Neutrophil (primary cell): ENCODE measurements around the gene RIN1.

Experiments used
- H3K27ac ChIP-seq: fragments of 200-600 bp; sonication (generic); 2 replicates; pipeline ENCODE4 v1.5.1; 2016; ENCODE audit warnings: mild to moderate bottlenecking, moderate library complexity
- H3K27me3 ChIP-seq: fragments of 200-600 bp; sonication (generic); 2 replicates; pipeline ENCODE4 v1.6.0; 2016; ENCODE audit warnings: mild to moderate bottlenecking
- H3K36me3 ChIP-seq: fragments of 200-600 bp; sonication (generic); 2 replicates; pipeline ENCODE4 v1.5.1; 2017
- H3K4me1 ChIP-seq, 2 experiments: fragments of 200-600 bp in 1 of 2; sonication (generic) in 1 of 2; 1 replicate in 1 of 2; 2 replicates in 1 of 2; pipeline versions ENCODE4 v1.5.1 to v1.6.1; 2013 to 2016; ENCODE audit warnings: low read depth in 1 of 2, low read length in 1 of 2, mild to moderate bottlenecking in 1 of 2, moderate library complexity in 1 of 2; ENCODE audit not compliant: control insufficient read depth in 1 of 2, insufficient read depth in 1 of 2
- H3K4me3 ChIP-seq, 2 experiments: fragments of 200-600 bp in 1 of 2; sonication (generic) in 1 of 2; 1 replicate in 1 of 2; 2 replicates in 1 of 2; pipeline ENCODE4 v1.5.1; 2013 to 2016; ENCODE audit warnings: low read depth in 1 of 2, low read length in 1 of 2, mild to moderate bottlenecking in 1 of 2, moderate library complexity in 1 of 2
- H3K9me3 ChIP-seq: fragments of 200-600 bp; sonication (generic); 2 replicates; pipeline ENCODE4 v1.5.1; 2016
- TF ChIP-seq, protein P1 (sequence below): fragments of 200-600 bp; sonication (generic); IDR thresholded peaks from 2 replicates; pipeline ENCODE4 v1.5.1; 2016; ENCODE audit warnings: antibody characterized with exemption

The RIN1 gene

DNA sequence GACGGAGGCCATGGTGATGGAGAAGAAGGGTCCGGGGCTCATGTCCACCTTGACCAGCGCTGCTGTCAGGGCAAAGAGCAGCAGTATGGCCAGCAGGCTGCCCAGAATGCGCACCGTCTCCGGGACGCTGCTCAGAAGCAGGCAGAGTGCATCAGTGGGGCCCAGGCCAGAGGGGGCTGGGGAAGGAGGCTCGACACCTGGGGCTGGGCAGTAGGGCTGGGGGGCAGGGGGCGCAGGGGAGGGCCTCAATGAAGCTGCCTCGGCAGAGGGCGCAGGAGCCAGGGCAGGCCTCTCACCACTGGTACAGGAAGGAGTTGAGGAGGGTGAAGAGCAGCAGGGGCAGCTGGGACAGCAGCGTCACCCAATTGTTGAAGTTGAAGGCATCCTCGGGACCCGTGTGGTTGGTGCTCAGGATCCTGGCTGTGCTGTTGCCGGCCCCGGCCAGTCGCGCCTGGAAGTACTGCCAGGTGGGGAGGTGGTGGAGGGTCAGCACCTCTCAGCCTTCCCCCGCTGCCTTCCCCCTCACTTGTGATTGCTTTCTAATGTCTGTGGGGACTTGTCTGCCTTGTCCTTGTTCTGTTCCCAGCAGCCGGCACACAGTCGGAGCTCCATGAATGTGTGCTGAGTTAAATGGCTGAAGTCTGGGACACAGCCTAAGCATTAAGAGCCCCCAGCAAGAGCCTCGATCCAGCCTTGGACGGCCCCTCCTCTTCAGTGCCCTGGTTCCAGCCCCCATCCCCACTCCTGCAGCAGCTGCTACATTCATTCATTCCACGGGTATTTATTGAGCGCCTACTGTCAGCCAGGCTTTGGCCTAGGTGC lies 33.0 kb upstream of the RIN1 start:
- TF ChIP-seq, protein P1, sequence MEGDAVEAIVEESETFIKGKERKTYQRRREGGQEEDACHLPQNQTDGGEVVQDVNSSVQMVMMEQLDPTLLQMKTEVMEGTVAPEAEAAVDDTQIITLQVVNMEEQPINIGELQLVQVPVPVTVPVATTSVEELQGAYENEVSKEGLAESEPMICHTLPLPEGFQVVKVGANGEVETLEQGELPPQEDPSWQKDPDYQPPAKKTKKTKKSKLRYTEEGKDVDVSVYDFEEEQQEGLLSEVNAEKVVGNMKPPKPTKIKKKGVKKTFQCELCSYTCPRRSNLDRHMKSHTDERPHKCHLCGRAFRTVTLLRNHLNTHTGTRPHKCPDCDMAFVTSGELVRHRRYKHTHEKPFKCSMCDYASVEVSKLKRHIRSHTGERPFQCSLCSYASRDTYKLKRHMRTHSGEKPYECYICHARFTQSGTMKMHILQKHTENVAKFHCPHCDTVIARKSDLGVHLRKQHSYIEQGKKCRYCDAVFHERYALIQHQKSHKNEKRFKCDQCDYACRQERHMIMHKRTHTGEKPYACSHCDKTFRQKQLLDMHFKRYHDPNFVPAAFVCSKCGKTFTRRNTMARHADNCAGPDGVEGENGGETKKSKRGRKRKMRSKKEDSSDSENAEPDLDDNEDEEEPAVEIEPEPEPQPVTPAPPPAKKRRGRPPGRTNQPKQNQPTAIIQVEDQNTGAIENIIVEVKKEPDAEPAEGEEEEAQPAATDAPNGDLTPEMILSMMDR = no peak
- H3K27me3 ChIP-seq = peaks cover 61% of the 10 kb centered on the region
- H3K27ac ChIP-seq = no peak overlapping the region
- no peaks in the 10 kb centered on the region for H3K36me3 ChIP-seq
- no peak overlapping the region for H3K4me3 ChIP-seq
- peaks cover 12 to 17% of the 10 kb centered on the region in 2 experiments for H3K4me1 ChIP-seq
- H3K9me3 ChIP-seq = no peaks in the 10 kb centered on the region

DNA sequence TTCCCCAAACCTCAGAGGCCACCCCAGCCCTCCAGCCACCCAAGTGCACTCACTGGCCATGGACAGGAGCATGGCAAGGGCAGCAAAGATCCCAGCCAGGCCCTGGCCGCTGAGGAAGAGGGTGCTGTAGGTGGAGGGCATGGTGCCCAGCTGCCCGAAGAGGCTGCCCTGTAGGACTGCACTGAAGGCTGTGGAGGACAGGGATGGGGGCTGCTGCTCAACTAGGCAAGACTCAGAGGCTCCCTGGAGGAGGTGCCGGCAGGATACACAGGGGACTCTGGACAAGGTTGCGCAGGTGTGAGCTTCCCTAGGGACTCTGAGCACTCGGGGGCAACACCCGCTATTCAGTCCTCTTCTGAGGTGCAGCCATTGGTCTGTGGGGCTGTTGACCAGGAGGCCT lies 32.2 kb upstream of the RIN1 start:
- TF ChIP-seq, protein P1 = no peak
- no peak overlapping the region for H3K4me3 ChIP-seq
- H3K9me3 ChIP-seq = no peaks in the 10 kb centered on the region
- H3K27me3 ChIP-seq = peaks cover 53% of the 10 kb centered on the region
- no peaks in the 10 kb centered on the region for H3K36me3 ChIP-seq
- peaks cover 12 to 17% of the 10 kb centered on the region in 2 experiments for H3K4me1 ChIP-seq
- H3K27ac ChIP-seq = no peak overlapping the region

DNA sequence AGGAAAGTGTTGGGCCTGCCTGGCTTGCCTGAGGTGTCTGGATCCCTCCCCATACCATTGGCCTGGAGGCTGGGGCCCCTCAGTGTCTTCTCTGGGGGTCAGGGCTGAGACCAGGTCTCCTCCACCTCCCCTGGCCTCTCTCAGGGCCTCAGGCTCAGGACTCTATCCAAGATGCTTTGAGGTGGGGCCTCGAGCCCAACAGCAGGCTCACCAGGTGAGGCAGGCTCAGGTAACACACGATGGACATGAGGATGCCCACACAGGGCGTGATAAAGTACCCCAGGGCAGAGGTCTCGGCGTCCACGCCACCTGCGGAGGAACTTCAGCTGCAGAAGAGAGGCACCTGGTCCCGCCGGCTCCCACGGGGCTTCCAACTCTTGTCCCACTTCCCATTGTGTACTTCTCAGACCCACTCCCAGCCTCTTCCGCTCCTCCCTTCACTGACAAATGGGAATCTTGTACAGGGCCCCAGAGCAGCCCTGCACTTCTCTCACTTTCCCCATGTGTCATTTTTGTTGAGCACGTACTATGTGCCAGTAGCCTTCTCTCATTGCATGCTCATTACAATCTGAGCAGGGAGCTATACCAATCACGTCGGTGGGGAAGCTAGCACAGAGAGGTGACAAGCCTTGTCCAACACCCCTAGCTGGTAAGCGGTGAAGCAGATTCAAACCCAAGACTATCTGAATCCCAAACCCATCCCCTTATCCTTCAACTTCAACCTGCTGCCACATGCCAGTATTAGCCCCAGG lies 31.5 kb upstream of the RIN1 start:
- Histone ChIP-seq H3K4me3 (no peak overlapping the region), H3K27me3 (peaks cover 45% of the 10 kb centered on the region), H3K27ac (no peak overlapping the region), H3K4me1 (peaks cover 12 to 17% of the 10 kb centered on the region in 2 experiments), H3K9me3 (no peaks in the 10 kb centered on the region), H3K36me3 (no peaks in the 10 kb centered on the region)
- TF ChIP-seq, protein P1 = no peak

DNA sequence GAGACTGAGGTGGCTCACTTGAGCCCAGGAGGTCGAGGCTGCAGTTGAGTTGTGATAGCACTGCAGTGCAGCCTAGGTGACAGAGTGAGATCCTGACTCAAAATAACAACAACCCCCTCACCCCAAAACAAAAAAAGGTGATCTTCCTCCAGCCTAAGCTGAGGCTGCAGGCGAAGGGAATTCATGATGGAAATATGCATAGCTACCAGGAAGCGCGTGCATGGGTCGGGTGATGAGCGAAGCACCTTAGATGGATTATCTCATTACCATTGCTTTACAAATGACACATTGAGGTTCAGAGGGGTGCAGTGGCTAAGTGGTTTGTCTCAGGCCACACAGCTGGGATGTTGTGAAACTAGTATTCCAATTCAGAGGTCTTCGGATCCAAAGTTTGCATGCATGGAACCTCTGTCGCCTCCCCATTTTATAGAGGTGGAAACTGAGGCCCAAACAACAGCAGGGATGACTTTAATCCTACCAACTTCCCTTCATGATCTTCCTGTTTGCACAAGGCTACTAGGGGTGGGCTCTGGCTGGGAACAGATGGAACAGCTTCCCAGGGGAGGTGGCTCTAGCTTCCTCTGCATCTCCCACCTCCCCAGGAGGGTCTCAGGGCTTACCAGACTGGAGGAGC lies 30.7 kb upstream of the RIN1 start:
- no peaks in the 10 kb centered on the region for H3K9me3 ChIP-seq
- no peak overlapping the region for H3K27ac ChIP-seq
- TF ChIP-seq, protein P1 = no peak
- H3K27me3 ChIP-seq = peaks cover 38% of the 10 kb centered on the region
- no peaks in the 10 kb centered on the region for H3K36me3 ChIP-seq
- peaks cover 8 to 12% of the 10 kb centered on the region in 2 experiments for H3K4me1 ChIP-seq
- no peak overlapping the region for H3K4me3 ChIP-seq

DNA sequence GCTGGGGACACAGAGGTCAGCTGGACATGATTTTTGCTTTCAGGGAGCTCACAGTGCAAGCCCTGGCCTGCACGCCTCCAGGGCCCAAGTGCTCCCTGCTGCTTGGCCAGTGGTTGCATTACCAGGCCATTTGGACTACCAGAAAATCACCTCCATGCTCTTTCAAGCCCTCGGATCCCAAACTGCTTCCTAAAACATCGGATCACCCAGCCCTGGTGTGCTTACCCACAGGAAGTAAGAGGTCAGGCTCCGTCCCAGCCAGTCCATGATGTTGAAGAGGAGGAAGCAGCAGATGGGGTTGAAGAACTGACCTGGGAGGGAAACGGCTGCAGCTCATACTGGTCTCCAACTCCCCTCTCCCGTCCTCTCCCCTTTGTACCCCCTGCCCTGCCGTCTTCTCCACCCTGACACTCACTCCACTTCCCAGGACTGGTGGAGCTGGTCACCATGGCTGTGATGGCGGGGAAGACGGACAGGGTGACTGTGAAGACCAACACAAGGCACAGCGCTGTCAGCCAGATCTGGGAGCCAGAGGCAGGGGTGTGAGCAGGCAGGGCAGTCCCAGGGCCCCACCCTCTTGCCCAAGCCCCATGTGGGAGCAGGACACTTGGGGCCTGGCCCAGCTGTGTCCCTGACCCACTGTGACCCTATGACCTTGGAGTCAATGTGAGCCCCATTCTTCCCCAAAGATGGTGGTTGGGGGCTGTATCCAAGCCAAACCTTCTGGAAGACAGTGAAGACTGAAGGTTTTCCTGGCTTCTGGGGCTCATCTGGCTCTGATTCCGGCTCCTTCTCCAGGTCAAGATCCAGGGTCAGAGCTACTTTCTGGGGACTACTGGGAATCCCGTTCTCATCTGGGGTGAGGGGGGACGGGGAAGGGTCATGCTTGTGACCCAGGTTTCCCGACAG lies 29.7 kb upstream of the RIN1 start:
- no peak overlapping the region for H3K4me3 ChIP-seq
- TF ChIP-seq, protein P1 = no peak
- no peaks in the 10 kb centered on the region for H3K9me3 ChIP-seq
- peaks cover 1 to 2% of the 10 kb centered on the region in 2 experiments for H3K4me1 ChIP-seq
- peaks cover 28% of the 10 kb centered on the region for H3K27me3 ChIP-seq
- no peaks in the 10 kb centered on the region for H3K36me3 ChIP-seq
- H3K27ac ChIP-seq = no peak overlapping the region
